A673 (cell line): ENCODE data around the gene HIKESHI.

Experiments
- EZH2 ChIP-seq: fragments of 200-600 bp; sonication (generic); IDR thresholded peaks from 2 replicates; pipeline ENCODE4 v1.6.1; 2017; ENCODE audit warnings: borderline replicate concordance, low read depth, mild to moderate bottlenecking, mixed read lengths, antibody characterized with exemption, low read length; ENCODE audit not compliant: poor library complexity, severe bottlenecking
- TF ChIP-seq, protein P1 (sequence below): fragments of 300-800, 200-600 bp; sonication (generic); conservative IDR thresholded peaks from 2 replicates; pipeline ENCODE4 v1.5.1; 2017; ENCODE audit warnings: low read depth, mild to moderate bottlenecking, antibody characterized with exemption, low read length, moderate library complexity, mixed read lengths

- TF ChIP-seq, protein P1, sequence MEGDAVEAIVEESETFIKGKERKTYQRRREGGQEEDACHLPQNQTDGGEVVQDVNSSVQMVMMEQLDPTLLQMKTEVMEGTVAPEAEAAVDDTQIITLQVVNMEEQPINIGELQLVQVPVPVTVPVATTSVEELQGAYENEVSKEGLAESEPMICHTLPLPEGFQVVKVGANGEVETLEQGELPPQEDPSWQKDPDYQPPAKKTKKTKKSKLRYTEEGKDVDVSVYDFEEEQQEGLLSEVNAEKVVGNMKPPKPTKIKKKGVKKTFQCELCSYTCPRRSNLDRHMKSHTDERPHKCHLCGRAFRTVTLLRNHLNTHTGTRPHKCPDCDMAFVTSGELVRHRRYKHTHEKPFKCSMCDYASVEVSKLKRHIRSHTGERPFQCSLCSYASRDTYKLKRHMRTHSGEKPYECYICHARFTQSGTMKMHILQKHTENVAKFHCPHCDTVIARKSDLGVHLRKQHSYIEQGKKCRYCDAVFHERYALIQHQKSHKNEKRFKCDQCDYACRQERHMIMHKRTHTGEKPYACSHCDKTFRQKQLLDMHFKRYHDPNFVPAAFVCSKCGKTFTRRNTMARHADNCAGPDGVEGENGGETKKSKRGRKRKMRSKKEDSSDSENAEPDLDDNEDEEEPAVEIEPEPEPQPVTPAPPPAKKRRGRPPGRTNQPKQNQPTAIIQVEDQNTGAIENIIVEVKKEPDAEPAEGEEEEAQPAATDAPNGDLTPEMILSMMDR: no peak
- no peak for TF ChIP-seq EZH2
Measured at GRCh38 chr11:86302092-86302793, at the start of gene HIKESHI.
